ENCODE results near the gene PER1.

- TF ChIP-seq CTCF (IDR thresholded peaks at IDR 0.05) = no peak
- no peak for TF ChIP-seq POLR2A (IDR thresholded peaks at IDR 0.05)
Measured at GRCh38 chr17:8119581-8120519, 32.4 kb downstream of the PER1 start.

All from vagina (tissue), 2 donors.